GM19193 (cell line): ENCODE results near the gene NUP205.

Source experiments
- POLR2A ChIP-seq: IDR thresholded peaks from 4 replicates; pipeline ENCODE4 v1.6.1; 2011; ENCODE audit not compliant: insufficient read depth, insufficient read length; ENCODE audit errors: extremely low read depth

The NUP205 gene

GRCh38 chr7:135527025-135527424, 30.7 kb upstream of the NUP205 start:
- no peak for TF ChIP-seq POLR2A

- TF ChIP-seq POLR2A: no peak
Observed at GRCh38 chr7:135536150-135536549, 21.6 kb upstream of the NUP205 start.

GRCh38 chr7:135537453-135537852, 20.3 kb upstream of the NUP205 start:
- no peak for TF ChIP-seq POLR2A

GRCh38 chr7:135537905-135538304, 19.8 kb upstream of the NUP205 start:
- no peak for TF ChIP-seq POLR2A

- no peak for TF ChIP-seq POLR2A
Observed at GRCh38 chr7:135538376-135538775, 19.3 kb upstream of the NUP205 start.

- no peak for TF ChIP-seq POLR2A
Observed at GRCh38 chr7:135539629-135540028, 18.1 kb upstream of the NUP205 start.

- TF ChIP-seq POLR2A: no peak
Observed at GRCh38 chr7:135541029-135541428, 16.7 kb upstream of the NUP205 start.

- no peak for TF ChIP-seq POLR2A
Observed at GRCh38 chr7:135550196-135550595, 7.5 kb upstream of the NUP205 start.

- TF ChIP-seq POLR2A: no peak
Observed at GRCh38 chr7:135552148-135552547, 5.6 kb upstream of the NUP205 start.

GRCh38 chr7:135553346-135553745, 4.4 kb upstream of the NUP205 start:
- no peak for TF ChIP-seq POLR2A

GRCh38 chr7:135558337-135558767, 635 bp downstream of the NUP205 start:
- no peak for TF ChIP-seq POLR2A

GRCh38 chr7:135558881-135559280, 1.2 kb downstream of the NUP205 start:
- TF ChIP-seq POLR2A: no peak

GRCh38 chr7:135560631-135561030, 2.9 kb downstream of the NUP205 start:
- TF ChIP-seq POLR2A: no peak

GRCh38 chr7:135562720-135563119, 5.0 kb downstream of the NUP205 start:
- no peak for TF ChIP-seq POLR2A

- TF ChIP-seq POLR2A: no peak
Observed at GRCh38 chr7:135571834-135572233, 14.1 kb downstream of the NUP205 start.

GRCh38 chr7:135573541-135573940, 15.8 kb downstream of the NUP205 start:
- TF ChIP-seq POLR2A: no peak

- no peak for TF ChIP-seq POLR2A
Observed at GRCh38 chr7:135575296-135575695, 17.6 kb downstream of the NUP205 start.
